Brain microvascular endothelial cell (primary cell): Measurements from ENCODE around the gene SLC26A1.

Source experiments
- DNase-seq: peaks from one replicate; pipeline ENCODE4 v3.0.0-alpha.2; 2020
- H3K27ac ChIP-seq: fragments of 250-450 bp; sonication (Bioruptor Pico); 2 replicates; pipeline ENCODE4 v1.5.1; 2020; ENCODE audit warnings: mild to moderate bottlenecking, moderate library complexity
- H3K27me3 ChIP-seq: fragments of 250-450 bp; sonication (Bioruptor Pico); replicated peaks from 2 replicates; pipeline ENCODE4 v1.5.1; 2020; ENCODE audit warnings: mild to moderate bottlenecking
- H3K36me3 ChIP-seq: fragments of 250-450 bp; sonication (Bioruptor Pico); replicated peaks from 2 replicates; pipeline ENCODE4 v1.5.1; 2020; ENCODE audit warnings: mild to moderate bottlenecking
- H3K4me3 ChIP-seq: 2 replicates; pipeline ENCODE4 v1.5.1; 2011; ENCODE audit warnings: low read depth, mild to moderate bottlenecking, control low read depth, low read length, moderate library complexity
- in situ Hi-C: cut with HindIII; loops from 2 replicates; pipeline ENCODE4 v1.10.0; 2017; ENCODE audit warnings: low sequenced_read_pairs, low pct_ligation_motif_present
- TF ChIP-seq, protein P1 (sequence below): IDR thresholded peaks from 2 replicates; pipeline ENCODE4 v1.5.1; 2011; ENCODE audit warnings: low read depth, mild to moderate bottlenecking, moderate library complexity, low read length, control low read depth, inconsistent platforms; ENCODE audit errors: missing control alignments

Gene SLC26A1

DNA sequence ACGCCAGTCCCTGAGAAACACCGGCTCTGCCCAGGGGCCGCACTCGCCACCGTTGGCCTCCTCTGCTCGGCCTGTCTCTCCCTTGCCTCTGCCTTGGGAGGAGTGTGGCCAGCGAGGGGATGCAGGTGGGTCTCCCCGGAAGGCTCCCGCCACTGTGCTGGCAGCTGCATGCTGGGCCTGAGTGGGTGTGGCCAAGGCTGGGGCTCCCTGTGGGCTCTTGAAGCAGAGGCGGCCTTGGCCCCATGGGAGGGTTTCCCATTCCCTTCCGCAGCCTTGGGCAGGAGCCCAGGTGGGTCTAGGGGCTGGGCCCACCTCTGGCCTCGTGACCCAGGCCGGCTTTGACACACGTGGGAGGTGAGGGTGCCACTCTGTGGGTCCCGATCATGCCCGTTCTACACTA, 37.4 kb upstream of the SLC26A1 start:
- no peaks in the 10 kb centered on the region for H3K27me3 ChIP-seq
- in situ Hi-C loops = no loop called here
- no peak overlapping the region for H3K27ac ChIP-seq
- no peaks in the 10 kb centered on the region for H3K36me3 ChIP-seq
- H3K4me3 ChIP-seq = no peak overlapping the region
- DNase-seq = no peak
- TF ChIP-seq, protein P1, sequence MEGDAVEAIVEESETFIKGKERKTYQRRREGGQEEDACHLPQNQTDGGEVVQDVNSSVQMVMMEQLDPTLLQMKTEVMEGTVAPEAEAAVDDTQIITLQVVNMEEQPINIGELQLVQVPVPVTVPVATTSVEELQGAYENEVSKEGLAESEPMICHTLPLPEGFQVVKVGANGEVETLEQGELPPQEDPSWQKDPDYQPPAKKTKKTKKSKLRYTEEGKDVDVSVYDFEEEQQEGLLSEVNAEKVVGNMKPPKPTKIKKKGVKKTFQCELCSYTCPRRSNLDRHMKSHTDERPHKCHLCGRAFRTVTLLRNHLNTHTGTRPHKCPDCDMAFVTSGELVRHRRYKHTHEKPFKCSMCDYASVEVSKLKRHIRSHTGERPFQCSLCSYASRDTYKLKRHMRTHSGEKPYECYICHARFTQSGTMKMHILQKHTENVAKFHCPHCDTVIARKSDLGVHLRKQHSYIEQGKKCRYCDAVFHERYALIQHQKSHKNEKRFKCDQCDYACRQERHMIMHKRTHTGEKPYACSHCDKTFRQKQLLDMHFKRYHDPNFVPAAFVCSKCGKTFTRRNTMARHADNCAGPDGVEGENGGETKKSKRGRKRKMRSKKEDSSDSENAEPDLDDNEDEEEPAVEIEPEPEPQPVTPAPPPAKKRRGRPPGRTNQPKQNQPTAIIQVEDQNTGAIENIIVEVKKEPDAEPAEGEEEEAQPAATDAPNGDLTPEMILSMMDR = no peak

DNA sequence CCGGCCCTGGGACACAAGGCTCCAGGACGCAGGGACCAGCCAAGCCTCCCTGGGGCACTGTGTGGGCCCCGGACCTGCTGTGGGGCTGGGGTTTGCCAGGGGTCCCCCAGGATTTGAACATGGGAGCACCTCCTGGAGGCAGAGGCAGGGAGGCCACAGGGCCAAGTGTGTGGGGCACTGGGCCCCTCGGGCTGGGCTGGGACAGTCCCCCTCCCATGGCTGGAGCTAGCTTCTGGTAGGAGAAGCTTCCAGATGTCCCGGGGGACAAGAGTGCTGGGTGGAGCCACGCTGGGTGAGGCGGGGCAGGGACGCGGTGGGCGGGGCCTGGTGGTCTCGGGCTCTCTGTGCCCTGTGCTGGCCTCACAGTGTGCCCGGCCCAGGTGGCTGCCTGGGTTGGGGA, 36.8 kb upstream of the SLC26A1 start:
- H3K27me3 ChIP-seq = no peaks in the 10 kb centered on the region
- H3K36me3 ChIP-seq = peaks cover 5% of the 10 kb centered on the region
- in situ Hi-C loops = no loop called here
- DNase-seq = no peak
- no peak overlapping the region for H3K27ac ChIP-seq
- H3K4me3 ChIP-seq = no peak overlapping the region
- TF ChIP-seq, protein P1 = no peak

DNA sequence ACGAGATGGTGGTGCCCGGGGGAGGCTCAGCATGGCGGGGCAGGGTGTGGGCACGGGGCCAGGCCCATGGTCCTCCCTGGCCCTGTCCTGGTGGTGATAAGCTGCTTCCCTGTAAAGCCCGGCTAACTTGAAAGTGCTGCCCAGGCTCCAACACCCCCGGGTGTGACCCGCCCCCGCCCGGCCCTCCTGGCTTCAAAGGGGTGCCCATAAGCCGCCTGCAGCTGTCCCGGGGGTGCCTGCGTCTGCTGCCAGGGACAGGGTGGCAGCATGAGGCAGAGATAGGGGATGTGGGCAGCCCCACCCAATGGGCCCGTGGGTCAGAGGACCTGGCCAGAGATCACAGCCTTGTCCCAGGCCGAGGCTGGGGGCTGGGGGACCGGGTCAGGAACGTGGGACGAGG, 36.3 kb upstream of the SLC26A1 start:
- no peak overlapping the region for H3K4me3 ChIP-seq
- in situ Hi-C loops = no loop called here
- peaks cover 10% of the 10 kb centered on the region for H3K36me3 ChIP-seq
- H3K27me3 ChIP-seq = no peaks in the 10 kb centered on the region
- no peak for DNase-seq
- no peak overlapping the region for H3K27ac ChIP-seq
- TF ChIP-seq, protein P1 = no peak

DNA sequence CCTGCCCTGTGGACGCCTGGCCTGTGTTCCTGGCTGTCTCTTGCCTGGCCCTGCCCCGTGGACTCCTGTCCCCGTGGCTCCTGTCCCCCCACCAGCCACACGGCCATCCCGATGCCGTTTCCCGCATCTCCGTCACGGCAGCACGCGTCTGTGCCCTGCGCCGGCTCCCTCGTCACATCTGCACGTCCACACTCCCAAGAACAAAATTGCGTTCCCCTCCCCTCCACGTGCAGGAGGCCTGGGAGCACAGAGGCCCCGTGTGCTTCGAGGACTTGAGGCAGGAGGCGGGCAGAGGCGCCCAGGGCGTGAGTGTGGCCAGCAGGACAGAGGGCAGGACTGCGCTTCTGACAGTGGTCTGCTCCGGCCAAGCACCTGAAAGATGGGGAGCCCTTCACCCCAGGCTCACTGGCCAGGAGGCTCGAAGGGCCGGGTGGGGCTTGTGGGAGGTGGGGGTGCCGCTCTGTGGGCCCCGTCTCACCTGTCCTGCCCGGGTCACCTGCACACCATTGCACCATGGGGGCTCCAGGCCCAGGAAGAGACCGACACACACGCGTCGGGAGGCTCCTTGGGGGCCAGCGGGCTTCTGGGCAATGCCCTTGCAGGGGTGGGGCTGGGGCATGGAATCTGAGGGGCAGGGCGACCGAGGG, 35.5 kb upstream of the SLC26A1 start:
- no peak for DNase-seq
- TF ChIP-seq, protein P1 = no peak
- H3K36me3 ChIP-seq = peaks cover 14% of the 10 kb centered on the region
- no peaks in the 10 kb centered on the region for H3K27me3 ChIP-seq
- H3K27ac ChIP-seq = no peak overlapping the region
- in situ Hi-C loops = no loop called here
- H3K4me3 ChIP-seq = no peak overlapping the region

DNA sequence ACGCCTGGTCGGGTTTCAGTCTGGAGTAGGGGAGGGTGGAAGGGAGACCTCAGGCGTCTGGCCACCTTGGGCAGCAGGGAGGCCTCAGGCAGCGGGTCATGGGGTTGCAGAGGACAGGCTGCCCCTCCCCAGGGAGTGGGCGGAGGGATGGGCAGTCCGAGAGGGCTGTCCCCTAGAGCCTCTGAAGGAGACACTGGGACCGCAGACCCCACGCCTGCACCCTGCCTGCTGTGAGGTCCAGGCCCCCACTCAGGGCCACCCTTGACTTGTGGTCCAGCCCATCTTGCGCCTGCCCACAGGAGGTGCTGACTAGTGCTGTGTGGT, 34.7 kb upstream of the SLC26A1 start:
- no peak overlapping the region for H3K27ac ChIP-seq
- H3K27me3 ChIP-seq = no peaks in the 10 kb centered on the region
- DNase-seq = no peak
- in situ Hi-C loops = no loop called here
- TF ChIP-seq, protein P1 = no peak
- H3K36me3 ChIP-seq = peaks cover 14% of the 10 kb centered on the region
- no peak overlapping the region for H3K4me3 ChIP-seq
